Cardiac ventricle fibroblast (primary cell): ENCODE measurements around the gene C16orf96. TPM values are rescaled to one million over a fixed set of nuclear protein-coding genes. Genes with fewer than 3 reads are reported as not detected.

ENCODE experiments used
- total RNA-seq: library from RNA; depleted of rRNA; stranded (reverse); fragments of >200 nt; gene quantifications from 2 replicates; pipeline ENCODE4 v1.2.3, GENCODE V29; 2015

The C16orf96 gene
- total RNA-seq = not detected in 2 replicates

GRCh38 chr16:4556112-4556511 is at the start of gene C16orf96:
Gene C16orf96, plus strand, starts transcription at chr16:4556340. Its CDS starts 150 bp downstream, at chr16:4556490.

GRCh38 chr16:4538350-4539235 is 17.5 kb upstream of the C16orf96 start, which contains the start of gene CDIP1:
Gene CDIP1, minus strand, starts transcription at chr16:4538773. Its CDS starts 24,643 bp downstream, at chr16:4514130.

GRCh38 chr16:4614571-4615383 is 58.6 kb downstream of the C16orf96 start, which contains the start of gene UBALD1:
Gene UBALD1, minus strand, starts transcription at chr16:4614888. Its CDS starts 91 bp downstream, at chr16:4614797.

GRCh38 chr16:4624015-4624826 is 68.1 kb downstream of the C16orf96 start, which contains the start of gene MGRN1:
Gene MGRN1, plus strand, starts transcription at chr16:4624826. Its CDS starts 135 bp downstream, at chr16:4624961.

Other genes starting within 250 kb of the C16orf96 start
- gene GLIS2, start 240.3 kb upstream of the C16orf96 start, total RNA-seq = 8.0 and 9.4 TPM in 2 replicates
- 24.1 and 24.2 TPM in 2 replicates for gene PAM16, start 205.0 kb upstream of the C16orf96 start, total RNA-seq
- gene VASN, start 184.5 kb upstream of the C16orf96 start, total RNA-seq = 96.0 and 96.3 TPM in 2 replicates
- 9.2 and 10.0 TPM in 2 replicates for gene CORO7, start 139.7 kb upstream of the C16orf96 start, total RNA-seq
- 24.5 and 30.7 TPM in 2 replicates for gene DNAJA3, start 130.5 kb upstream of the C16orf96 start, total RNA-seq
- gene NMRAL1, start 81.7 kb upstream of the C16orf96 start, total RNA-seq = 33.8 and 35.6 TPM in 2 replicates
- gene HMOX2, start 79.9 kb upstream of the C16orf96 start, total RNA-seq = 31.5 and 39.6 TPM in 2 replicates
- gene CDIP1, start 17.6 kb upstream of the C16orf96 start, total RNA-seq = 11.5 and 12.6 TPM in 2 replicates
- gene UBALD1, start 58.5 kb downstream of the C16orf96 start, total RNA-seq = 7.2 and 9.1 TPM in 2 replicates
- gene MGRN1, start 68.5 kb downstream of the C16orf96 start, total RNA-seq = 58.5 and 59.9 TPM in 2 replicates
- 23.1 and 32.0 TPM in 2 replicates for gene NUDT16L1, start 137.2 kb downstream of the C16orf96 start, total RNA-seq
- 11.1 and 20.2 TPM in 2 replicates for gene ANKS3, start 177.9 kb downstream of the C16orf96 start, total RNA-seq
- gene DNAAF8, start 178.2 kb downstream of the C16orf96 start, total RNA-seq = 2.1 and 6.2 TPM in 2 replicates
- 8.6 and 9.0 TPM in 2 replicates for gene ZNF500, start 210.8 kb downstream of the C16orf96 start, total RNA-seq
- gene SEPTIN12, start 232.0 kb downstream of the C16orf96 start, total RNA-seq = not detected in 2 replicates
- gene SMIM22, start 239.0 kb downstream of the C16orf96 start, total RNA-seq = not detected in 2 replicates
- 5.1 and 9.5 TPM in 2 replicates for gene ROGDI, start 246.3 kb downstream of the C16orf96 start, total RNA-seq